Kidney (tissue), 14 donors: ENCODE data around the gene SEZ6L2. TPM values are rescaled to one million over a fixed set of nuclear protein-coding genes. Genes with fewer than 3 reads are reported as not detected.

ENCODE experiments used
- DNase-seq, 5 donors: peaks; one replicate each; pipeline ENCODE4 v3.0.0-alpha.2; 2013 to 2020
- FAIRE-seq: peaks from 2 replicates; lab custom pipeline; 2012; peaks lifted over from hg19 to GRCh38; lab: Jason Lieb, UNC
- H3K27ac ChIP-seq, 2 donors: one replicate each; pipeline ENCODE4 v1.7.0; 2013; ENCODE audit warnings: low read depth in 2 of 2, low read length in 2 of 2, inconsistent platforms in 1 of 2
- H3K27me3 ChIP-seq: one replicate; pipeline ENCODE4 v1.7.1; 2013; ENCODE audit warnings: low read length, inconsistent platforms; ENCODE audit not compliant: control insufficient read depth, insufficient read depth
- H3K36me3 ChIP-seq, 3 donors: one replicate each; pipeline versions ENCODE4 v1.7.0 to v1.7.1; 2013; ENCODE audit warnings: low read length in 3 of 3, control low read depth in 1 of 3, inconsistent platforms in 1 of 3; ENCODE audit not compliant: insufficient read depth in 3 of 3, control insufficient read depth in 2 of 3
- H3K4me1 ChIP-seq, 3 donors: one replicate each; pipeline versions ENCODE4 v1.7.0 to v1.7.1; 2013; ENCODE audit warnings: low read length in 3 of 3, inconsistent platforms in 1 of 3, low read depth in 1 of 3; ENCODE audit not compliant: control insufficient read depth in 2 of 3, insufficient read depth in 2 of 3
- H3K4me3 ChIP-seq, 3 donors: one replicate each; pipeline versions ENCODE4 v1.7.0 to v1.8.1; 2013; ENCODE audit warnings: low read length in 3 of 3, control low read depth in 1 of 3, inconsistent platforms in 1 of 3
- H3K9ac ChIP-seq, 3 donors: one replicate each; pipeline versions ENCODE4 v1.7.0 to v1.7.1; 2013; ENCODE audit warnings: low read length in 3 of 3, control low read depth in 1 of 3, inconsistent platforms in 1 of 3
- H3K9me3 ChIP-seq, 3 donors: one replicate each; pipeline versions ENCODE4 v1.7.0 to v1.7.1; 2013; ENCODE audit warnings: low read length in 3 of 3, control low read depth in 1 of 3, inconsistent platforms in 1 of 3; ENCODE audit not compliant: control insufficient read depth in 2 of 3, insufficient read depth in 1 of 3
- CTCF ChIP-seq: IDR thresholded peaks from 3 replicates; pipeline ENCODE4 v1.5.1; 2012; ENCODE audit warnings: mild to moderate bottlenecking, moderate library complexity, borderline replicate concordance; ENCODE audit not compliant: insufficient read depth; ENCODE audit errors: extremely low read depth
- intact Hi-C: fragments of 100-400 bp; cut with DNase I; formaldehyde crosslinking; loops from one replicate; pipeline ENCODE4 v1.11.1; 2022
- polyA plus RNA-seq: library from polyadenylated mRNA; stranded (reverse); fragments of 350-450 nt; fragmentation: Illumina TruSeq; extraction: RNeasy Lipid Tissue Mini Kit (QIAGEN cat#74804); gene quantifications from one replicate; pipeline ENCODE4 v1.2.3, GENCODE V29; 2014; ENCODE audit warnings: low read depth, low replicate concordance; ENCODE audit not compliant: insufficient read depth
- total RNA-seq: library from RNA; stranded (reverse); fragmentation: NEBNext Ultra II Directional; extraction: Animal tissue kit (Norgen Biotek cat#: 25700); gene quantifications from one replicate; pipeline ENCODE4 v1.2.1, GENCODE V29; 2021
- donor health status: control.
- donor health status: control.
- donor health status: control.
- donor health status: control.
- donor health status: control.
- donor health status: DM: yes; HTN: yes; CAD: no.
- donor health status: Normal renal cell carcinoma (clear cell type).

Gene SEZ6L2
- total and polyA plus RNA-seq, 2 donors from 2014 or later: 9.1 to 32.4 TPM

GRCh38 chr16:29850998-29851397 lies 48.4 kb downstream of the SEZ6L2 start:
- H3K4me3 ChIP-seq: no peak overlapping the region
- no peak for FAIRE-seq
- H3K36me3 ChIP-seq: peaks cover 0 to 14% (median 12%) of the 10 kb centered on the region in 3 donors
- H3K9ac ChIP-seq: no peak overlapping the region
- intact Hi-C loops: no loop called here
- H3K27ac ChIP-seq: no peak overlapping the region
- no peaks in the 10 kb centered on the region for H3K9me3 ChIP-seq
- DNase-seq: no peak
- no peak for TF ChIP-seq CTCF
- peaks cover 0 to 3% (median 0%) of the 10 kb centered on the region in 3 donors for H3K4me1 ChIP-seq
- H3K27me3 ChIP-seq: no peaks in the 10 kb centered on the region

- H3K9ac ChIP-seq: no peak overlapping the region
- H3K9me3 ChIP-seq: no peaks in the 10 kb centered on the region
- TF ChIP-seq CTCF: no peak
- H3K4me1 ChIP-seq: peaks cover 0 to 3% (median 0%) of the 10 kb centered on the region in 3 donors
- FAIRE-seq (no peak), DNase-seq (peak in 3 of 5 donors; percentile 39 to 75 (median 51))
- peaks cover 0 to 25% (median 20%) of the 10 kb centered on the region in 3 donors for H3K36me3 ChIP-seq
- H3K27ac ChIP-seq: no peak overlapping the region
- no peak overlapping the region for H3K4me3 ChIP-seq
- intact Hi-C loops: no loop called here
- no peaks in the 10 kb centered on the region for H3K27me3 ChIP-seq
Measured at GRCh38 chr16:29849505-29849904, 49.8 kb downstream of the SEZ6L2 start.

GRCh38 chr16:29848420-29849297 lies 50.7 kb downstream of the SEZ6L2 start:
- Histone ChIP-seq H3K9ac (no peak overlapping the region), H3K27ac (no peak overlapping the region), H3K4me3 (no peak overlapping the region), H3K4me1 (peaks cover 0 to 3% (median 0%) of the 10 kb centered on the region in 3 donors), H3K36me3 (peaks cover 0 to 25% (median 22%) of the 10 kb centered on the region in 3 donors), H3K27me3 (no peaks in the 10 kb centered on the region), H3K9me3 (no peaks in the 10 kb centered on the region)
- intact Hi-C loops: no loop called here
- peak; percentile 76 for TF ChIP-seq CTCF
- FAIRE-seq (no peak), DNase-seq (peak; percentile 32 to 92 (median 58))
